DMS 273 (cell line): ENCODE data around the gene FCGBP.
"Not testable (repeated sequence)": the region's sequence is repeated elsewhere in the genome, so short reads cannot be mapped to it uniquely, and the experiment has no call there.

Experiments
- DNase-seq: peaks from one replicate; lab custom pipeline; 2025; ENCODE audit not compliant: unreplicated experiment; lab: John Stamatoyannopoulos, UW

The FCGBP gene

DNA sequence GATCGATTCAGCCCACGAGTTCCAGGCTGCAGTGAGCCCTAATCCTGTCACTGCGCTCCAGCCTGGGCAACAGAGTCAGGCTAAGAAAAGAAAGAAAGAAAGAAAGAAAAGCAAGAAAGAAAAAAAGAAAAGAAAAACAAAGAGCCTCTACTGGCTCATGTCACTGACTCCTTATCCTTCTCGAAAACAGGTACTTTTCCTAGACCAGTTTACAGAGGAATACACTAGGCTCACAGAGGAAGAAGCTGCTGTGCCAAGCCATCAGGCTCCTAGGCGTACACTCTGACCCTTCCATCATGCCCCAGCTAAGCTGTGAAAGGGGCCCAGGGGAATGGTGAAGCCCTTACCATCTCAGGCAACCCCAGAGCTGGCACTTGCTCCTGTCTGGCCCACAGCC lies 41.9 kb downstream of the FCGBP start:
- DNase-seq, result not testable (repeated sequence)

- not testable (repeated sequence) for DNase-seq
These were observed 42.6 kb downstream of the FCGBP start for GRCh38 chr19:39891660-39892505.

- DNase-seq, result no peak
These were observed 43.5 kb downstream of the FCGBP start for GRCh38 chr19:39890755-39891551.

- not testable (repeated sequence) for DNase-seq
These were observed 44.3 kb downstream of the FCGBP start for GRCh38 chr19:39889872-39890754.

DNA sequence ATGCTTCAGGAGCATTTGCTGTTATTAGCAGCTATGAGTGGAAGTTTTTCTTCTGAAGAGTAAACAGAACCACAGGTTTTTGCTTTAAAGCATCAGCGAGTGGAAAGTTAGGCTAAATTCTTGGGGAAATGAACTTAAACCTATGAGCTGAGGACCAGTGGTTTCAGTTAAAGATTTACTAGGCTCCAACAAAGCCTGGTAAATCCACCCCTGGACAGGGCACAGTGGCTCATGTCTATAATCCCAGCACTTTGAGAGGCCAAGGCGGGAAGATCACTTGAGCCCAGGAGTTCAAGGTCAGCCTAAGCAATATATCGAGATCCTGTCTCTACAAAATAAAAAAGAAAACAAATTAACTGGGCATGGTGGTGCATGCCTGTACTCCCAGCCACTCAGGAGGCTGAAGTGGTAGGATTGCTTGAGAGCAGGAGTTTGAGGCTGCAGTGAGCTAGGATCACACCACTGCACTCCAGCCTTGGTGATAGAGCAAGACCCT lies 46.9 kb downstream of the FCGBP start:
- not testable (repeated sequence) for DNase-seq

GRCh38 chr19:39885821-39886554 lies 48.4 kb downstream of the FCGBP start:
- DNase-seq, result not testable (repeated sequence)

DNA sequence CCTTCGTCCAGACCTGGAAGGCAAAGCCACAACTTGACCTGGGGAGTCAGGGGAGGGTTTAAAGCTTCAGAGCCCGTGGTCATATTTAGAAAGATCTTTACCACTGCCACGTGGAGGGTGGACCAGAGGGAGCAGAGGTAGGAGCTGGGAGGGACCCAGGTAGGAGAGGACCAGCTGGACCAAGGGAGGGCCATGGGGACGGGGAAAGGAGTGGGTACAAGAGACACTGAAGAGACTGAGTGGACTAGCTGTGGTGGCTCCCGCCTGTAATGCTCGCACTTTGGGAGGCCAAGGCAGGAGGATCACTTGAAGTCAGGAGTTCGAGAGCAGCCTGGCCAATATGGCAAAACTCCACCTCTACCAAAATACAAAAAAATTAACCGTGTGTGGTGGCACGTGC lies 49.7 kb downstream of the FCGBP start:
- not testable (repeated sequence) for DNase-seq
